SH-SY5Y (cell line): ENCODE results near the gene TMEM229B.

ENCODE experiments used
- GATA2 ChIP-seq: IDR thresholded peaks from 2 replicates; pipeline ENCODE4 v1.6.1; 2011; ENCODE audit warnings: mild to moderate bottlenecking, low read depth, low read length
- GATA3 ChIP-seq: IDR thresholded peaks from 2 replicates; pipeline ENCODE4 v1.6.1; 2011; ENCODE audit warnings: low read depth, mild to moderate bottlenecking, low read length, moderate library complexity

GRCh38 chr14:67456732-67457131 lies 31.8 kb downstream of the TMEM229B start:
- TF ChIP-seq GATA2: no peak
- TF ChIP-seq GATA3: no peak
